HCT116 (cell line): ENCODE data around the gene SEC61A2.

Experiments
- CTCF ChIP-seq, 3 experiments: fragments of 200-600 bp in 1 of 3; sonication (generic) in 1 of 3; IDR thresholded peaks in 2 of 3; conservative IDR thresholded peaks in 1 of 3; 2 replicates each; pipeline ENCODE4 v1.5.1; 2012 to 2017; ENCODE audit warnings: low read depth in 2 of 3, low read length in 2 of 3, antibody characterized with exemption in 1 of 3, borderline replicate concordance in 1 of 3, control low read depth in 1 of 3, mild to moderate bottlenecking in 1 of 3, mixed read lengths in 1 of 3, mixed run types in 1 of 3, moderate library complexity in 1 of 3; ENCODE audit not compliant: insufficient read depth in 1 of 3
- EGR1 ChIP-seq: IDR thresholded peaks from 2 replicates; pipeline ENCODE4 v1.6.1; 2012; ENCODE audit warnings: low read depth
- EZH2 ChIP-seq: fragments of 200-600 bp; sonication (generic); IDR thresholded peaks from 2 replicates; pipeline ENCODE4 v1.6.1; 2017; ENCODE audit warnings: antibody characterized with exemption, mixed run types
- POLR2A ChIP-seq: IDR thresholded peaks from 2 replicates; pipeline ENCODE4 v1.7.0; 2011; ENCODE audit warnings: borderline replicate concordance; ENCODE audit not compliant: insufficient read depth, insufficient read length; ENCODE audit errors: extremely low read depth
- POLR2AphosphoS5 ChIP-seq: IDR thresholded peaks from 2 replicates; pipeline ENCODE4 v1.6.1; 2011; ENCODE audit warnings: mild to moderate bottlenecking, low read depth, low read length, moderate library complexity
- RAD21 ChIP-seq: IDR thresholded peaks from 2 replicates; pipeline ENCODE4 v1.6.1; 2012; ENCODE audit warnings: low read depth, mild to moderate bottlenecking

- TF ChIP-seq CTCF (IDR thresholded peaks at IDR 0.05 in 2 of 3, conservative IDR thresholded peaks at IDR 0.05 in 1 of 3; ENCODE audit: borderline replicate concordance in 1 of 3, insufficient read depth in 1 of 3, low read depth in 2 of 3, low read length in 2 of 3) (no peak), POLR2AphosphoS5 (no peak), EZH2 (no peak), RAD21 (no peak), POLR2A (no peak), EGR1 (no peak)
Measured at GRCh38 chr10:12179606-12180170, 50.2 kb downstream of the SEC61A2 start.
